HG02588 (cell line): ENCODE results near the gene THOC7.
A peak's percentile ranks its signal among the peaks of the same experiment; 100 is the strongest.

ENCODE experiments used
- ATAC-seq: cut with Tn5 transposase; IDR thresholded peaks from one replicate; pipeline ENCODE4 v1.9.1; 2021; ENCODE audit warnings: mild to moderate bottlenecking, moderate library complexity; ENCODE audit not compliant: unreplicated experiment

Gene THOC7

GRCh38 chr3:63880653-63881052 lies 17.0 kb upstream of the THOC7 start:
- ATAC-seq = no peak

- ATAC-seq = no peak
Measured at GRCh38 chr3:63878394-63879060, 14.9 kb upstream of the THOC7 start.

GRCh38 chr3:63877737-63878393 lies 14.3 kb upstream of the THOC7 start:
- no peak for ATAC-seq

- no peak for ATAC-seq
Measured at GRCh38 chr3:63876260-63876659, 12.7 kb upstream of the THOC7 start.

GRCh38 chr3:63875510-63875909 lies 11.9 kb upstream of the THOC7 start:
- no peak for ATAC-seq

GRCh38 chr3:63874769-63875168 lies 11.2 kb upstream of the THOC7 start:
- ATAC-seq = no peak

GRCh38 chr3:63872135-63872924 lies 8.7 kb upstream of the THOC7 start:
- ATAC-seq = no peak

- ATAC-seq = no peak
Measured at GRCh38 chr3:63870615-63871005, 7.0 kb upstream of the THOC7 start.

GRCh38 chr3:63869940-63870614 lies 6.5 kb upstream of the THOC7 start:
- ATAC-seq = no peak

GRCh38 chr3:63867225-63867624 lies 3.6 kb upstream of the THOC7 start:
- ATAC-seq = no peak

- no peak for ATAC-seq
Measured at GRCh38 chr3:63864965-63865327, 1.3 kb upstream of the THOC7 start.

- ATAC-seq = peak; percentile 49
Measured at GRCh38 chr3:63864008-63864964, 681 bp upstream of the THOC7 start.

GRCh38 chr3:63862804-63863149 lies 828 bp downstream of the THOC7 start:
- no peak for ATAC-seq

- no peak for ATAC-seq
Measured at GRCh38 chr3:63861306-63861705, 2.3 kb downstream of the THOC7 start.

GRCh38 chr3:63860776-63861175 lies 2.8 kb downstream of the THOC7 start:
- ATAC-seq = no peak

- ATAC-seq = no peak
Measured at GRCh38 chr3:63857311-63857710, 6.3 kb downstream of the THOC7 start.

- ATAC-seq = no peak
Measured at GRCh38 chr3:63855333-63855940, 8.2 kb downstream of the THOC7 start.

GRCh38 chr3:63853106-63853505 lies 10.5 kb downstream of the THOC7 start:
- ATAC-seq = no peak

GRCh38 chr3:63851287-63851686 lies 12.3 kb downstream of the THOC7 start:
- no peak for ATAC-seq

- ATAC-seq = no peak
Measured at GRCh38 chr3:63849175-63849574, 14.4 kb downstream of the THOC7 start.
